Tibial nerve (tissue), 4 donors: ENCODE measurements around the gene ARSG. TPM values are rescaled to one million over a fixed set of nuclear protein-coding genes. Genes with fewer than 3 reads are reported as not detected.

Source experiments
- DNase-seq, 2 donors: peaks; one replicate each; pipeline ENCODE4 v3.0.0-alpha.2; 2019; ENCODE audit warnings: low spot score in 2 of 2
- H3K27ac ChIP-seq, 4 donors: fragments of 200-600 bp; sonication (generic) in 3 of 4; one replicate each; pipeline ENCODE4 v1.5.1; 2017 to 2019; ENCODE audit warnings: mild to moderate bottlenecking in 1 of 4
- H3K27me3 ChIP-seq, 2 donors: fragments of 200-600 bp; sonication (generic) in 1 of 2; one replicate each; pipeline versions ENCODE4 v1.5.1 to v1.6.0; 2017 to 2019
- H3K36me3 ChIP-seq, 3 donors: fragments of 200-600 bp; sonication (generic); one replicate each; pipeline ENCODE4 v1.5.1; 2018 to 2019
- H3K4me1 ChIP-seq, 4 donors: fragments of 200-600 bp; sonication (generic) in 3 of 4; one replicate each; pipeline ENCODE4 v1.5.1; 2017 to 2019
- H3K4me3 ChIP-seq, 4 donors: fragments of 200-600 bp; sonication (generic) in 3 of 4; one replicate each; pipeline ENCODE4 v1.5.1; 2017 to 2019; ENCODE audit warnings: mild to moderate bottlenecking in 1 of 4, moderate library complexity in 1 of 4
- H3K9me3 ChIP-seq, 4 donors: fragments of 200-600 bp; sonication (generic) in 3 of 4; one replicate each; pipeline ENCODE4 v1.5.1; 2017 to 2019
- CTCF ChIP-seq, 5 experiments: fragments of 200-600 bp in 3 of 5; fragments of 450-650 bp in 2 of 5; sonication (generic) in 3 of 5; IDR thresholded peaks; one replicate each; pipeline ENCODE4 v1.5.1; 2016 to 2019; ENCODE audit warnings: antibody characterized with exemption in 5 of 5, mild to moderate bottlenecking in 3 of 5, moderate library complexity in 2 of 5
- EP300 ChIP-seq, 2 donors: sonication (generic); formaldehyde crosslinking; IDR thresholded peaks; one replicate each; pipeline ENCODE4 v1.6.1; 2017; ENCODE audit warnings: antibody characterized with exemption in 2 of 2, mild to moderate bottlenecking in 1 of 2
- POLR2A ChIP-seq, 2 donors: fragments of 450-650 bp; IDR thresholded peaks; one replicate each; pipeline ENCODE4 v1.6.1; 2017; ENCODE audit warnings: antibody characterized with exemption in 2 of 2, mild to moderate bottlenecking in 2 of 2, moderate library complexity in 2 of 2
- WGBS, 2 donors: methylation state at CpG; one replicate each; pipeline ENCODE4 v1.1.5; 2018; 5-methylcytosine and 5-hydroxymethylcytosine counted together
- total RNA-seq, 4 donors: library from RNA; depleted of rRNA; stranded (reverse); fragments of >200 nt; gene quantifications; one replicate each; pipeline ENCODE4 v1.1.0, GENCODE V29; 2016

Gene ARSG
- 10 to 100 TPM in 1 of 4 donors, 1 to 10 TPM in 3; 2.1 to 11.4 (median 4.1) TPM for total RNA-seq

GRCh38 chr17:68290955-68291835 is at the start of gene ARSG, which contains the start of gene SLC16A6:
TSS of gene ARSG (plus strand) at chr17:68291495. CDS start at chr17:68307494, 15,999 bp downstream.
TSS of gene SLC16A6 (minus strand) at chr17:68291127. CDS start at chr17:68278320, 12,807 bp downstream.
- WGBS, 2 donors: 0 to 2% methylated on average over 23 to 47 of the region's 96 CpGs
- Histone ChIP-seq H3K4me1 (peaks cover 0 to 34% (median 12%) of the 10 kb centered on the region in 4 donors), H3K27ac (peak within 1 kb of the TSS in 3 of 4 donors; percentile 50 to 84 (median 79)), H3K27me3 (peaks cover 0 to 35% of the 10 kb centered on the region in 2 donors), H3K4me3 (peak within 1 kb of the TSS; percentile 46 to 60 (median 59)), H3K9me3 (no peaks in the 10 kb centered on the region), H3K36me3 (no peaks in the 10 kb centered on the region)
- DNase-seq: peak in 1 of 2 donors; percentile 23
- TF ChIP-seq CTCF (IDR thresholded peaks at IDR 0.05): no peak
- TF ChIP-seq POLR2A (IDR thresholded peaks at IDR 0.05): no peak
- no peak for TF ChIP-seq EP300 (IDR thresholded peaks at IDR 0.05)

- Histone ChIP-seq H3K4me3 (peak overlapping the region in 3 of 4 donors; percentile 68 to 96 (median 81)), H3K9me3 (no peaks in the 10 kb centered on the region), H3K4me1 (peaks cover 0 to 20% (median 6%) of the 10 kb centered on the region in 4 donors), H3K27me3 (no peaks in the 10 kb centered on the region), H3K27ac (peak overlapping the region in 3 of 4 donors; percentile 94 to 98 (median 98)), H3K36me3 (peaks cover 0 to 14% (median 0%) of the 10 kb centered on the region in 3 donors)
- 91 to 92% methylated on average over 24 of the region's 24 CpGs for WGBS, 2 donors
- TF ChIP-seq CTCF (IDR thresholded peaks at IDR 0.05) (no peak), EP300 (IDR thresholded peaks at IDR 0.05) (no peak), POLR2A (IDR thresholded peaks at IDR 0.05) (no peak)
- no peak for DNase-seq
Measured at GRCh38 chr17:68246271-68247028, 44.8 kb upstream of the ARSG start.

- Histone ChIP-seq H3K4me1 (peaks cover 0 to 20% (median 6%) of the 10 kb centered on the region in 4 donors), H3K9me3 (no peaks in the 10 kb centered on the region), H3K27me3 (no peaks in the 10 kb centered on the region), H3K36me3 (peaks cover 0 to 23% (median 0%) of the 10 kb centered on the region in 3 donors), H3K4me3 (peak within 1 kb of the TSS; percentile 68 to 96 (median 88)), H3K27ac (peak within 1 kb of the TSS; percentile 94 to 98 (median 97))
- DNase-seq: peak; percentile 88 to 89
- TF ChIP-seq EP300 (IDR thresholded peaks at IDR 0.05) (peak; percentile 31 to 99), POLR2A (IDR thresholded peaks at IDR 0.05) (peak; percentile 91 to 98), CTCF (IDR thresholded peaks at IDR 0.05) (peak in 2 of 5 experiments; percentile 45 to 49)
- 0 to 1% methylated on average over 57 to 61 of the region's 97 CpGs for WGBS, 2 donors
Measured at GRCh38 chr17:68247445-68248198, 43.7 kb upstream of the ARSG start, which contains the start of gene AMZ2. TSS of gene AMZ2 (plus strand) at chr17:68248043. CDS start at chr17:68250188, 2,145 bp downstream.

GRCh38 chr17:68248199-68248825 is 43.0 kb upstream of the ARSG start:
- H3K4me1 ChIP-seq: peaks cover 0 to 20% (median 6%) of the 10 kb centered on the region in 4 donors
- peak overlapping the region; percentile 68 to 96 (median 84) for H3K4me3 ChIP-seq
- peaks cover 0 to 29% (median 0%) of the 10 kb centered on the region in 3 donors for H3K36me3 ChIP-seq
- WGBS, 2 donors: 1 to 3% methylated on average over 4 to 15 of the region's 19 CpGs
- H3K27ac ChIP-seq: peak overlapping the region; percentile 94 to 98 (median 97)
- no peak for TF ChIP-seq CTCF (IDR thresholded peaks at IDR 0.05)
- no peak for TF ChIP-seq POLR2A (IDR thresholded peaks at IDR 0.05)
- TF ChIP-seq EP300 (IDR thresholded peaks at IDR 0.05): no peak
- H3K9me3 ChIP-seq: no peaks in the 10 kb centered on the region
- peak; percentile 41 to 56 for DNase-seq
- no peaks in the 10 kb centered on the region for H3K27me3 ChIP-seq
